HPDE6-E6E7 (cell line): ENCODE data around the gene DHX36.

Experiments
- DNase-seq: peaks from one replicate; pipeline ENCODE4 v3.0.0; 2011; ENCODE audit warnings: missing footprints; ENCODE audit errors: extremely low spot score

Gene DHX36

DNA sequence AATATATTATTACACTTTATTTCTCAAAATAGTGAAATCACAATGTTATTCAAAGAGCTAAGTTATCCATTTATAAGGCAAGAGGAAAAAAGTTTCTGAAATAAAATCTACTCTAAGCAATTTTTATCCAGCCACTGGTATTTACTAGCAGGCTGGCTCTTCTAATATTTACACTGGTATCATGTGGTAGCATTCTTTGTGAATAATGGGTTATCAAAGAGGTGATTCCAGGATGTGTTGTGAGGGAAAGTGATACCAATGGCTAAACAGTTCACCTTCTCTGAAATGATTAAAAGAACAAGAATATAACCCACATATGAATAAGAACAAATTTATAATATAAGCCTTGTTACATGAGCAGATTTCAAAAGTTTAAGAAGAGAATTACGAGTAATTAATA, 44.1 kb downstream of the DHX36 start:
- DNase-seq, result no peak

- no peak for DNase-seq
Observed at GRCh38 chr3:154275965-154276364, 48.3 kb downstream of the DHX36 start.

DNA sequence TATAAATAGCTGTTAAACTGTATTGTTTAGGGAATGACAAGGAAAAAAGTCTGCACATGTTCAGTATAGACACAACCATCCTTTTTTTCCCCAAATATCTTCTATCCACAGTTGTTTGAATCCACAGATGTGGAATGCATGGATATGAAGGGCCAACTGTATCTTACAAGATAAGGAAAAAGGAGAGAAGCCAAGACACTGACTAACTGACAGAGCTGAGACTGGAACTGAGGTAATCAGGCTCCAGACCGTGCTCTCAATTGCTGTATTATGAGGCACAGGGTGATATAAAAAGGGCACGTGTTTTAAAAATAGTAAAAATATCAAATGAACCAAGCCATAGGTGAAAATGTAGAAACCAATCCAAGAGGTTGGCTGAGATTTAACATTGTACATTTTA, 49.0 kb downstream of the DHX36 start:
- no peak for DNase-seq

DNA sequence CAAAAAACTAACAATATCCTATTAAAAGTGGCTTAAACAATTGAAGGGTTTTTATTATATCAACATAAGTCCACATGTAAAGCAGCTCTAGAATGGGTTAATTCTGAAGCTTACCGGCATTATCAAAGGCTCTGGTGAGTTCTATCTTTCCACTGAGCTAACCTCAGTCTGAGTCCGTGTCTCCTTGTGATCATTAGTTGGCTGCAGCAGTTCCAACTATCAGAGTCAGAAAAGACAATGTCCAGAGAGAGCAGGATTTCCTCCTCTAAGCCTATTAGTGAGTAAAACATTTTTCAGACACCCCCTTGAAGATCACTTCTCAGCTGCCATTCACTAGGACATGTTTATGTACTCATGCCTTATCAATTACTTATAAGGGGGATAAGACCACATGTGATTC, 49.9 kb downstream of the DHX36 start:
- no peak for DNase-seq

- no peak for DNase-seq
Observed at GRCh38 chr3:154273381-154273780, 50.9 kb downstream of the DHX36 start.

DNA sequence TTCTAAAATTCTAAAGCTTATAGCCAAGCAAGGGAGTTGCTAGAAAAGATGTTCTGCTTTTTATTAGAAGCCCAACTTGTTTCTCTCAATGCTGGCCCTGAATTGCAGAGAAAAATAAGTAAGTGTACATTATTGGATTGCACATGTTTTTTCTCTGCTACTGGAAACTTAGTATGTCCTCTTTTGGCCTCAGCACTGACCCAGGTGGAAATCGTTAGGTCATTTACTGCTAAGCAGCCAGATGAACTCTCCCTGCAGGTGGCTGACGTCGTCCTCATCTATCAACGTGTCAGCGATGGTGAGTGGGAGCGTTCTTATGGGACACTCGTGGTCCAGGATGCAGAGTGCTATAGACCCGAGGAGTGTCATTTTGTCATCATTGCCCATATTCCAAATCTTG, 69.8 kb downstream of the DHX36 start:
- DNase-seq, result no peak

GRCh38 chr3:154252759-154253638, 71.3 kb downstream of the DHX36 start:
- DNase-seq, result peak; percentile 81

GRCh38 chr3:154251610-154252009, 72.7 kb downstream of the DHX36 start:
- DNase-seq, result no peak

DNA sequence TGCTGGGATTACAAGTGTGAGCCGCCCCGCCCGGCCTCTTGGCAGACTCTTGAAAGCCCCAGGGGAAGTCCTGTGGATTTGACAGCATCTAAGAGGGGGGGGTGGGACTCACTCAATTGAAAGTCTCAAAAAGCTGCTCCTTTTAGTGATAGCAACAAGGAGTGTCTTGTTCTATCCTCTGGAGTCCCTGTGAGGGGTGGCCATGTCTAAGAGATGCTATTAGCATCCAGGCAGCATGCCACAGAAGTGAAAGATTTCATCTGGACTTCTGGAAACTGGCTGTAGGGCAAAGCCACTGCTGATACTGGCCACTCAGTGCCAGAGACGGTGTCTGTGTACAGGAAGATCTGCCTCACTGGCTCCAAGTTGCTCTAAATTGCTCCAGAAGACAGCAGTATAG, 74.0 kb downstream of the DHX36 start:
- DNase-seq, result no peak

GRCh38 chr3:154247806-154248415, 76.4 kb downstream of the DHX36 start:
- DNase-seq, result no peak

GRCh38 chr3:154244644-154245043, 79.6 kb downstream of the DHX36 start:
- no peak for DNase-seq

DNA sequence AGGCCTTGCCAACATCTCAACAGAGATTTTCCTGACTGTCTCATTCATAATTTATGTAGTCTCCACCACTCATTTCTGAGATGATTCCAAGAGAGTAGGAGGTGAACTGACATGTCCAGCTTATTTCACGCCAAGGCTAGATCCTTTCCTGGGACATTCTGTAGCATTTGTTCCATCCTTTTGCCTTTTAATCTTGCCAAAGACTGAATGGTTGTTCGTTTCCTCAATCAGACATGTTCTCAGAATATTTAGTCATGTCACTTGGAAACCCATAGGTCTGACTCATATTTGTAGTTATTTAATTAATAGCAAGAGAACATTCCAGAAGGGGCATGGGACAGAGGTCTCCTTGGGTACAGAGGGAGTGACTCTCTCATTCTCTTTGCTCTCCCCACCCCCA, 80.9 kb downstream of the DHX36 start:
- no peak for DNase-seq

DNA sequence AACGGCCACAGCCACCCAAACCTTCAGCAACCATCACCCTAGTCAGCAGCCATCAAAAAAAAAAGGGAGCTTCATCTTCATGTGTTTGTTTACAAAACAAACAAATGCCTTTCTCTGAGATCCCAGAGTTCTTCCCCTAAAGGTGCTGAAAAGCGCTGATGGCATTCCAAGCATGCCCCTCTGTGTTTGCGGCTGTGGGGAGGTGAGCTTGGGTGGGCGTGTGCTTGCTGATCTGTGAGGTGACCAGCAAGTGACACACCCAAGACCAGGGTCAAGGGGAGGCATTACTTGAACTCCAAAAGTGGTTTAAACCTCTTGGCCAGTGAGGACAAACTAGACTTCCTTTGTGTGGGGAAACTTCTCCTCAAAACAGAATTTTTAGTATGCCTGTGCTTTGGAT, 81.5 kb downstream of the DHX36 start:
- no peak for DNase-seq

DNA sequence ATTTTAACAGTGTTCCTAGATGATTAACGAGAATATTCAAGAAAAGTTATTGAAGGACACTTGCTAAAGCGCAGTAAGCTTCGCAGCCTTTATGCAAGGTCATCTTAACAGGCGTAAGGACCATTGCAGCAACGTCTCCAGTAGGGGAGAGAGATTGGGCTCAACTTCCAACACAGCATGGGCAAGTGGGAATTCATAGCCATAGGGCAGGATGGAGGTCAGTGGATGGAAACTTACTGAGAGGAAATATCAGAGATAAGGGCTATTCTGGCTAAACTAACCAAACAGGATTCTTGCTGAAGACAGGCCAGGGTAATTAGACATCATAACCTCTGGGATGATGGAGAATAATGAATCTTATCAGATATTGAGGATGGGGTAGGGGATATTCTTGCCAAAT, 82.8 kb downstream of the DHX36 start:
- DNase-seq, result no peak

- no peak for DNase-seq
Observed at GRCh38 chr3:154240235-154240634, 84.1 kb downstream of the DHX36 start.

GRCh38 chr3:154236331-154236730, 88.0 kb downstream of the DHX36 start:
- DNase-seq, result no peak

DNA sequence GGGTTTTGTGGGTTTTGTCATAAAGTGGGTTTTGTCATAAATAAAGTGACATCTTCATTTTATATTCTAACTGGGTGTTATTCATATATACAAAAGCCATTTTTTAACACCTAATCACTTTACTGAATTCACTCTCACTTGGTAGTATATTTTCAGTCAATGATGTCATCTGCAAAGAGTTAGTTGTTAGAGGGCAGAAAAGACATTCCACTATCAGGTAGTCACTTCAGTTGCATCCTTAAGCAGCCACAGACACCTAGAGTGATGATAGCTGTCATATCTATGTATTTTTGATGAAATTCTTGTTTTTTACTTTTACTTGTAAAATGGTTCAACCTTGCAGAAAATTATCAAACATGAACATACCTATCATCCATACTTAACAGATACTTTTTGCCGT, 89.0 kb downstream of the DHX36 start:
- no peak for DNase-seq

GRCh38 chr3:154229217-154229590, 95.1 kb downstream of the DHX36 start:
- DNase-seq, result no peak

GRCh38 chr3:154228561-154229216, 95.6 kb downstream of the DHX36 start:
- no peak for DNase-seq

DNA sequence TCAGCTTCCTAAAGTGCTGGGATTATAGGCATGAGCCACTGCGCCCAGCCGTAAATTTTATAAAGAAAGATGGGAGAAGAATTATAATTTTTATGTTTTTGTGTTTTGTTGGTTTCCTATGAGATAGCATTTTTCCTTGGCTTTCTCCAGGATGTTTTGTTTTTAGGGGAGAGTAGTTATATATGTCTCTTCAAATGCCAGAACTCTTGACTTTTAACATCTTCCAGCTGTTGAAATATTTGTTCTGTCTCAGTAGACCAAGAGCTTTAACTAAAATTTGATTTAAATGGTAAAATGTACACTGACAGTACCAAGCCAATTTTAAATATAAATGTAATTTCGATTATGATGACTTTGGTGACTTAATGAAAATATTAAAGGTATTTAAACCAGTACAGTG, 96.8 kb downstream of the DHX36 start:
- DNase-seq, result no peak

DNA sequence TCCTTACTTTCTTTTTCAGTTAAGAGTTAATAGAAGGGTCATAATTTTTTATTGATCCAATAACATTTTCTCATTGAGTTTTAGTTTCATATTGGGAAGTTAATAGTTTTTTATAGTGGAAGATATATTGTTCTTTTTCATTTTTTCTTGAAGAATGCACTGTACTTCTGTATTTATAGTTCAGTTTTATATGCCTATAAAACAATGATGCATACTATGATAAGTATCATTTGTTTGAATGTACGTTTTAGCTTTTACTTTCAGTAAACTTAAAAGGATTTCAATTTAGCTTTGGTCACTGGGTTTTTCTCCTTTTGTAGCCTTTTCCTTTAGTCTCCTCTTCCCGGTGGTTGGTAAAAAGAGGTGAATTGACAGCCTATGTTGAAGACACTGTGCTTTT, 98.8 kb downstream of the DHX36 start:
- DNase-seq, result no peak

GRCh38 chr3:154224866-154225265, 99.4 kb downstream of the DHX36 start:
- DNase-seq, result no peak

- no peak for DNase-seq
Observed at GRCh38 chr3:154224366-154224765, 99.9 kb downstream of the DHX36 start.
